Mucosa of rectum (tissue), 2 donors: ENCODE measurements around the gene KCNF1.

ENCODE experiments used
- H3K27ac ChIP-seq, 2 donors: one replicate each; pipeline ENCODE4 v1.7.0; 2013; ENCODE audit warnings: inconsistent platforms in 2 of 2, low read depth in 2 of 2, low read length in 2 of 2
- H3K27me3 ChIP-seq, 2 donors: one replicate each; pipeline ENCODE4 v1.7.0; 2013; ENCODE audit warnings: low read length in 2 of 2; ENCODE audit not compliant: control insufficient read depth in 2 of 2, insufficient read depth in 2 of 2
- H3K36me3 ChIP-seq, 2 donors: one replicate each; pipeline ENCODE4 v1.7.0; 2013; ENCODE audit warnings: low read length in 2 of 2; ENCODE audit not compliant: control insufficient read depth in 2 of 2, insufficient read depth in 2 of 2
- H3K4me1 ChIP-seq, 2 donors: one replicate each; pipeline ENCODE4 v1.7.0; 2013; ENCODE audit warnings: low read length in 2 of 2, mild to moderate bottlenecking in 1 of 2; ENCODE audit not compliant: control insufficient read depth in 2 of 2, insufficient read depth in 2 of 2
- H3K4me3 ChIP-seq, 2 donors: one replicate each; pipeline ENCODE4 v1.7.0; 2013; ENCODE audit warnings: low read length in 2 of 2
- H3K9ac ChIP-seq, 2 donors: one replicate each; pipeline ENCODE4 v1.7.0; 2013; ENCODE audit warnings: low read length in 2 of 2, low read depth in 1 of 2, mild to moderate bottlenecking in 1 of 2
- H3K9me3 ChIP-seq, 2 donors: one replicate each; pipeline ENCODE4 v1.7.0; 2013; ENCODE audit warnings: low read length in 2 of 2; ENCODE audit not compliant: control insufficient read depth in 2 of 2
- donor health status: healthy.
- donor health status: Normal muscosa, but diverticular disease.

The KCNF1 gene

DNA sequence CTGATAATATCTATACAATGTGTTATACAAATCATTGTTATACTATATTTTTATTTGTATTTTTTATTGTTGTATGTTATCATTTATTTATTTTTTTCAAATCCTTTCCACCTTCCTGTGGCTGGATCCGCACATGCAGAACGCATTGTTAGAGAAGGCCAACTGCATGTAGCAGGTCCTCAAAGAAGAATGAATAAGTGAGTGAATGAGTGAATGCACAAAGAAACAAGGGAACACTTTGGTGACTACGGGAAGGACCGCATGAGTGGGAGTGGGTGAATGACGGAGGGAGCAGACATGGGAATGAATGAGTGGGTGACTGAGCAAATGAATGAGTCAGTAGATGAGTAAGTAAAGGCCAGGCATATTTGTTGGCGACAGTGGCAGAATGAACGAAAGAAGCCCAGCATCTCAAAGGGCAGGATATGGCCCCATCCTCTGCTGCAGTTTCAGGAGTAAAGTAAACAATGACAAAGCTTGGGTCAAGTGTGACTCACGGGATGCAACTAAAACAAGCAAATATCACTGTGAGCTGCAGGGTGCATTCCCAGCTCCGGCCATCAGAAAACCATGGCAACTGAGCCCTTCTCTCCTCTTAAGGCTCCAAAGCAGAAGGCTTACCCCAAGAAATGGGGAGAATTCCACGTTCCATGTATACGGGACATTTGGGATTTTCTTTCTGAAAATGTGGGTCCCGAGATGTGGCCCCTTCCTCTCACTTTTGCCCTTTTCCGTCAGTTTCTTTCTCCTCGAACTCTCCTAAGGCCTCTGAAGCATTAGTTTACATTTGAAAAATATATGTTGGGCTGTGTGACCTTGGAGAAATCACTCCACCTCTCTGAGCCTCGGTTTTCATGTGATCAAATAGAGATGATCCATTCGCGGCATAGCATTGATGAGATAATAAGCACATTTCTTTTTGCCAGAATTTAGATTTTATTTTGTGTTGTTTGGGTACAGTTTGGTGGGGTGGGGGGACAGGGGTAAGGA, 24.5 kb downstream of the KCNF1 start:
- Histone ChIP-seq H3K4me3 (no peak overlapping the region), H3K36me3 (no peaks in the 10 kb centered on the region), H3K4me1 (no peaks in the 10 kb centered on the region), H3K9ac (no peak overlapping the region), H3K27me3 (peaks cover 0 to 1% of the 10 kb centered on the region in 2 donors), H3K9me3 (peaks cover 0 to 2% of the 10 kb centered on the region in 2 donors), H3K27ac (no peak overlapping the region)

- Histone ChIP-seq H3K27ac (no peak overlapping the region), H3K4me3 (no peak overlapping the region), H3K4me1 (no peaks in the 10 kb centered on the region), H3K27me3 (peaks cover 0 to 1% of the 10 kb centered on the region in 2 donors), H3K9ac (no peak overlapping the region), H3K36me3 (no peaks in the 10 kb centered on the region), H3K9me3 (peaks cover 0 to 2% of the 10 kb centered on the region in 2 donors)
Observed at GRCh38 chr2:10939058-10939457, 27.3 kb downstream of the KCNF1 start.

DNA sequence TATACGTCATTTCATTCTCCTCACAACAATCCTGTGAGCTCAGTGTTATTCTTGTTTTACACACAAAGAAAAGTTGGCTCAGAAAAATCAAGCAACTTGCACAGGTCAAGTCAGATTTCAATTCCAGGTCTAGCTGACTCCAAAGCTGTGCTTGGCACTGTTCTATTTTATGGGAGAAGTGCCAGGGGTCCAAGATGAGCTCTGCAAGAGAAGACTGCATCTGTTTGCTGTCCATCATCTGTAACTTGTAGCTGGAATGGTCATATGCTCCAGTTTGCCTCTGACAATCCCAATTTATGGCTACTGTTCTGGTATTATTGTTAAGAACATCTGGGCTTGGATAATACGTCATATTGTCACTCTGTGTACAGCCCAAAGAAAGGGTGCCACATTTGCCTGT, 28.9 kb downstream of the KCNF1 start:
- H3K4me1 ChIP-seq: no peaks in the 10 kb centered on the region
- no peak overlapping the region for H3K9ac ChIP-seq
- H3K4me3 ChIP-seq: no peak overlapping the region
- no peaks in the 10 kb centered on the region for H3K27me3 ChIP-seq
- H3K9me3 ChIP-seq: peaks cover 0 to 2% of the 10 kb centered on the region in 2 donors
- no peaks in the 10 kb centered on the region for H3K36me3 ChIP-seq
- no peak overlapping the region for H3K27ac ChIP-seq

GRCh38 chr2:10941383-10941782, 29.6 kb downstream of the KCNF1 start:
- no peak overlapping the region for H3K9ac ChIP-seq
- no peak overlapping the region for H3K27ac ChIP-seq
- H3K4me1 ChIP-seq: no peaks in the 10 kb centered on the region
- peaks cover 0 to 2% of the 10 kb centered on the region in 2 donors for H3K9me3 ChIP-seq
- H3K27me3 ChIP-seq: peaks cover 0 to 6% of the 10 kb centered on the region in 2 donors
- no peak overlapping the region for H3K4me3 ChIP-seq
- no peaks in the 10 kb centered on the region for H3K36me3 ChIP-seq

DNA sequence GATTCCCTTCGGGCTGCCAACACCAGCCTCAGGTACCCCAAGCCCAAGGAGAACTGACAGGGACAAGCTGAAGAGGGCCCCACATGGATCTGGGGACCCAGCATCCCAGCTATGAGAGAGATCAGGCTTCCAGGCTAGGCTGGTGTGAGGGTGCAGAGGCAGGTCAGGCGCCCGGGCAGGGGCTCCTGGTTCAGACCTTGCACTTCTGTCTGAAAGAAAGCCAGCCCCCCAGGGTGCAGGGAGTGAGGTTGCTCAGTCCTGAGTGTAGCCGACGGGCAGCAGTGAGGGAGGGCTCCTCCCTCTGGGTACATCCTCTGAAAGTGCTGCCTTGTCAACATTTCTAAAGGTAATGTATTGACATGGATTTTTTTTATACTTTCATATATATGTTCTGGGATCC, 33.1 kb downstream of the KCNF1 start:
- Histone ChIP-seq H3K4me1 (no peaks in the 10 kb centered on the region), H3K9ac (no peak overlapping the region), H3K36me3 (no peaks in the 10 kb centered on the region), H3K27me3 (peaks cover 0 to 10% of the 10 kb centered on the region in 2 donors), H3K4me3 (no peak overlapping the region), H3K9me3 (no peaks in the 10 kb centered on the region), H3K27ac (no peak overlapping the region)

GRCh38 chr2:10946394-10946793, 34.7 kb downstream of the KCNF1 start:
- Histone ChIP-seq H3K27me3 (peaks cover 0 to 10% of the 10 kb centered on the region in 2 donors), H3K4me3 (no peak overlapping the region), H3K36me3 (no peaks in the 10 kb centered on the region), H3K4me1 (no peaks in the 10 kb centered on the region), H3K9me3 (no peaks in the 10 kb centered on the region), H3K9ac (no peak overlapping the region), H3K27ac (no peak overlapping the region)

GRCh38 chr2:10947005-10947440, 35.3 kb downstream of the KCNF1 start:
- Histone ChIP-seq H3K27me3 (peaks cover 0 to 10% of the 10 kb centered on the region in 2 donors), H3K4me1 (no peaks in the 10 kb centered on the region), H3K4me3 (no peak overlapping the region), H3K9ac (no peak overlapping the region), H3K9me3 (no peaks in the 10 kb centered on the region), H3K36me3 (no peaks in the 10 kb centered on the region), H3K27ac (no peak overlapping the region)

DNA sequence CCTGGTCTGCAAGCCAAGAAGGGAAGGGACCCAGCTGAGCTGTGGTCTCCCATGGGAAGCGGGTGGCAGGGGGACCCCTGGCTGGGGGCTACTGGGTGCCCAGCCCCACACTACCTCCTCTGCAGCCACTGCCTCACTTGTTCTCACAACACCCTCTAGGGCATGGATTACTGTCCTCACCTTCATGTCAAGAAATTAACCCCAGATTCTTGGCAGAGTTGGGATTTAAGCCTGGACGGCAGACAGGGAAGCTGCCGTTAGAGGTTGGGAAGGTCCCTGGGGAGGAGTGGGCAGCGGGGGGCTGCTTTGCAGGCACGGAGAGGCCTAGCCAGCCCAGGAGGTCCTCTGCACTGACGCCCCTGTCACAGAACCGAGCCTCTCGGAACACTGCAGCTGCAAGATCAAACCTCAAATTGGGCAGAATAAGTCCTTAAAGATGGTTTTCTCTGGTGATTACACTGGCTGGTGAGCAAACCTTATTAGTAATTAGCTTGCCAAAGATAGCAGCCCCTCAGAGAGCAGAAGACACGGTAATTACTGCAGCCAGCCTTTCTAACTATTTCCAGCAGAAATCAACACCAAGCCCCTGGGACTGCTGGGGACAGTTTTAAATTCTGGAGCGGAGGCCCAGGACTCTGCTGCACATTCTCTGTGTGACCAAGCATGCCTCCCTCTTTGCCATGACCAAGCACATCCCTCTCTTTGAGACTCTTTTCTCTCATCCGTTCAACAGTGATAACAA, 35.9 kb downstream of the KCNF1 start:
- Histone ChIP-seq H3K27me3 (peaks cover 0 to 10% of the 10 kb centered on the region in 2 donors), H3K4me3 (no peak overlapping the region), H3K4me1 (no peaks in the 10 kb centered on the region), H3K9ac (no peak overlapping the region), H3K27ac (no peak overlapping the region), H3K36me3 (no peaks in the 10 kb centered on the region), H3K9me3 (no peaks in the 10 kb centered on the region)

DNA sequence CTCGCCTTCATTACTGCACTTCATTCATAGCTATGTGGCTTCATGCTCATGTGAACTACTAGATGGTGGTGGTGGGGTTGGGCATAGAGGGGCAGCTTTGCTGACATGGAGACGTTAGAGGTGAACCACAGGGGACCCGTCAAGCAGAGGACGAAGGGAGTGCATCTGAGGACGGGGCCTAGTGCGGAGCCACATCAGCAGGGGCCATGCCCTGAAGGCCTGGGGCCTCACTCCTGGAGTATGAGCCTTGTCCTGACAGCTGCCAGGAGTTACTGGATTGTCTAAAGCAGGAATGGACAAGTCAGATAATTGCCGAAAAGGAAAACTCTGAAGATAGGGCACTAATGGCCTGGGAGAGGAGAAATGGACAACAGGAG, 36.4 kb downstream of the KCNF1 start:
- no peaks in the 10 kb centered on the region for H3K36me3 ChIP-seq
- H3K4me3 ChIP-seq: no peak overlapping the region
- H3K9ac ChIP-seq: no peak overlapping the region
- no peaks in the 10 kb centered on the region for H3K9me3 ChIP-seq
- H3K4me1 ChIP-seq: no peaks in the 10 kb centered on the region
- no peak overlapping the region for H3K27ac ChIP-seq
- H3K27me3 ChIP-seq: peaks cover 0 to 10% of the 10 kb centered on the region in 2 donors

DNA sequence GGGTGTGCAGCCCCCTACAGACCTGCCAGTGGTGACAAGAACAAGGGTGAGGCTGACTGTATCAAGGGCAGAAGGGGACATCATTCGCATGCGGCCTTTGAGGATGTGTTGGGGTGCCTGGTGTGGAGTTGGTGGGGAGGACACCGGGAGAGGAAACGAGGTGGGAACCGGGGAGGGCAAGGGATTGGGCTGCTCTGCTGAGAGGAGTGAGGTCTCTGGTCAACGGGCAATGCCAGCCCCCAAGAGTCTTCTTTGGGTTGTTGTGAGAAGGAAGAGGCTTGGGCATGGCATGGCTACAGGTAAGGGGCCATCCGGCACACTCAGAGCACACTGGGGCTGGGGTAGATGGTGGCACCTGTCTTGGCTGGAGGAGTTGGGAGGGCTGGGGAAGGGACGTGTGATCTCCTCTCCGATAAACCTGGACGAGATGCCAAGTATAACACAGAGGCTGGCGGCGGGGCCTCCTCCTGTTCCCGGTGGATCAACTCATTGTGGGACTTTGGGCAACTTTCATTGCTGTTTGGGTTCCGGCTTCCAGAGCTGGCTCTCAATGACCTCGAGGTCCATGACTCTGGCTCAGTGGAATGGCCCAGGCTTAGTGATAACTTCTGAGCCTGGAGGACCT, 37.0 kb downstream of the KCNF1 start:
- Histone ChIP-seq H3K27me3 (peaks cover 0 to 10% of the 10 kb centered on the region in 2 donors), H3K9me3 (no peaks in the 10 kb centered on the region), H3K9ac (no peak overlapping the region), H3K4me1 (no peaks in the 10 kb centered on the region), H3K27ac (no peak overlapping the region), H3K4me3 (no peak overlapping the region), H3K36me3 (no peaks in the 10 kb centered on the region)
